ENCODE results near the gene CACNA1E.

CACNA1E gene

GRCh38 chr1:181791721-181792120, 308.4 kb downstream of the CACNA1E start:
- Histone ChIP-seq H3K36me3 (replicated peaks in 1 of 2; ENCODE audit: control insufficient read depth in 2 of 2, insufficient read depth in 2 of 2, low read length in 2 of 2) (no peaks in the 10 kb centered on the region), H3K9me3 (replicated peaks in 1 of 2; ENCODE audit: control insufficient read depth in 2 of 2, insufficient read depth in 1 of 2, low read depth in 1 of 2, low read length in 2 of 2) (no peaks in the 10 kb centered on the region), H3K4ac (ENCODE audit: low read length) (no peak overlapping the region), H2BK15ac (ENCODE audit: low read length) (no peak overlapping the region), H3K9ac (ENCODE audit: low read depth, low read length, poor library complexity) (no peak overlapping the region), H3K4me3 (ENCODE audit: low read length in 2 of 2) (no peak overlapping the region), H3K27ac (replicated peaks; ENCODE audit: low read length) (no peak overlapping the region), H2BK5ac (ENCODE audit: low read length) (no peak overlapping the region), H4K91ac (ENCODE audit: low read depth, low read length, poor library complexity) (no peak overlapping the region), H2BK120ac (ENCODE audit: low read depth, low read length) (no peak overlapping the region), H3K23ac (ENCODE audit: low read depth, low read length, poor library complexity) (no peak overlapping the region), H3K14ac (ENCODE audit: low read length) (no peak overlapping the region), H2AK5ac (ENCODE audit: low read depth, low read length) (no peak overlapping the region), H2BK12ac (ENCODE audit: low read length) (no peak overlapping the region), H2AFZ (ENCODE audit: low read length) (no peak overlapping the region), H3K27me3 (ENCODE audit: control insufficient read depth in 3 of 3, insufficient read depth in 3 of 3, low read depth in 1 of 3, low read length in 3 of 3) (no peaks in the 10 kb centered on the region), H3K4me1 (ENCODE audit: control insufficient read depth in 2 of 2, insufficient read depth in 1 of 2, low read depth in 1 of 2, low read length in 2 of 2) (peaks cover 0 to 3% of the 10 kb centered on the region in 2 donors), H4K8ac (ENCODE audit: low read depth, low read length) (no peak overlapping the region), H3K79me1 (ENCODE audit: low read depth, low read length) (no peaks in the 10 kb centered on the region), H3K4me2 (ENCODE audit: insufficient read depth, low read length, poor library complexity, severe bottlenecking) (no peak overlapping the region), H3K18ac (ENCODE audit: low read length) (no peak overlapping the region)
- WGBS, 2 donors (ENCODE audit: extremely low coverage in 2 of 2, insufficient read length in 2 of 2, insufficient replicate concordance in 1 of 2) = no CpG with 5 or more reads among the region's 6 CpGs
- no peak for DNase-seq (ENCODE audit: low spot score)

GRCh38 chr1:181793831-181794230, 310.5 kb downstream of the CACNA1E start:
- Histone ChIP-seq H3K4ac (ENCODE audit: low read length) (no peak overlapping the region), H3K4me3 (ENCODE audit: low read length in 2 of 2) (no peak overlapping the region), H3K4me2 (ENCODE audit: insufficient read depth, low read length, poor library complexity, severe bottlenecking) (no peak overlapping the region), H4K91ac (ENCODE audit: low read depth, low read length, poor library complexity) (no peak overlapping the region), H2BK12ac (ENCODE audit: low read length) (no peak overlapping the region), H2BK5ac (ENCODE audit: low read length) (no peak overlapping the region), H4K8ac (ENCODE audit: low read depth, low read length) (no peak overlapping the region), H3K79me1 (ENCODE audit: low read depth, low read length) (no peaks in the 10 kb centered on the region), H3K4me1 (ENCODE audit: control insufficient read depth in 2 of 2, insufficient read depth in 1 of 2, low read depth in 1 of 2, low read length in 2 of 2) (peaks cover 0 to 3% of the 10 kb centered on the region in 2 donors), H3K9me3 (replicated peaks in 1 of 2; ENCODE audit: control insufficient read depth in 2 of 2, insufficient read depth in 1 of 2, low read depth in 1 of 2, low read length in 2 of 2) (no peaks in the 10 kb centered on the region), H3K27ac (replicated peaks; ENCODE audit: low read length) (no peak overlapping the region), H3K27me3 (ENCODE audit: control insufficient read depth in 3 of 3, insufficient read depth in 3 of 3, low read depth in 1 of 3, low read length in 3 of 3) (no peaks in the 10 kb centered on the region), H2AFZ (ENCODE audit: low read length) (no peak overlapping the region), H3K18ac (ENCODE audit: low read length) (no peak overlapping the region), H2BK120ac (ENCODE audit: low read depth, low read length) (no peak overlapping the region), H3K23ac (ENCODE audit: low read depth, low read length, poor library complexity) (no peak overlapping the region), H3K36me3 (replicated peaks in 1 of 2; ENCODE audit: control insufficient read depth in 2 of 2, insufficient read depth in 2 of 2, low read length in 2 of 2) (no peaks in the 10 kb centered on the region), H3K14ac (ENCODE audit: low read length) (no peak overlapping the region), H2AK5ac (ENCODE audit: low read depth, low read length) (no peak overlapping the region), H3K9ac (ENCODE audit: low read depth, low read length, poor library complexity) (no peak overlapping the region), H2BK15ac (ENCODE audit: low read length) (no peak overlapping the region)
- no CpG with 5 or more reads among the region's 7 CpGs for WGBS, 2 donors (ENCODE audit: extremely low coverage in 2 of 2, insufficient read length in 2 of 2, insufficient replicate concordance in 1 of 2)
- DNase-seq (ENCODE audit: low spot score) = no peak

- H3K4me3 ChIP-seq (ENCODE audit: low read length in 2 of 2) = no peak overlapping the region
- H3K14ac ChIP-seq (ENCODE audit: low read length) = no peak overlapping the region
- H4K91ac ChIP-seq (ENCODE audit: low read depth, low read length, poor library complexity) = no peak overlapping the region
- H2BK12ac ChIP-seq (ENCODE audit: low read length) = no peak overlapping the region
- no peaks in the 10 kb centered on the region for H3K9me3 ChIP-seq (replicated peaks in 1 of 2; ENCODE audit: control insufficient read depth in 2 of 2, insufficient read depth in 1 of 2, low read depth in 1 of 2, low read length in 2 of 2)
- H3K79me1 ChIP-seq (ENCODE audit: low read depth, low read length) = no peaks in the 10 kb centered on the region
- H2BK120ac ChIP-seq (ENCODE audit: low read depth, low read length) = no peak overlapping the region
- no peak overlapping the region for H2AFZ ChIP-seq (ENCODE audit: low read length)
- no peak overlapping the region for H4K8ac ChIP-seq (ENCODE audit: low read depth, low read length)
- no peak for DNase-seq (ENCODE audit: low spot score)
- no peak overlapping the region for H2BK15ac ChIP-seq (ENCODE audit: low read length)
- no CpG with 5 or more reads among the region's 3 CpGs for WGBS, 2 donors (ENCODE audit: extremely low coverage in 2 of 2, insufficient read length in 2 of 2, insufficient replicate concordance in 1 of 2)
- no peaks in the 10 kb centered on the region for H3K27me3 ChIP-seq (ENCODE audit: control insufficient read depth in 3 of 3, insufficient read depth in 3 of 3, low read depth in 1 of 3, low read length in 3 of 3)
- H3K4me1 ChIP-seq (ENCODE audit: control insufficient read depth in 2 of 2, insufficient read depth in 1 of 2, low read depth in 1 of 2, low read length in 2 of 2) = peaks cover 0 to 3% of the 10 kb centered on the region in 2 donors
- no peak overlapping the region for H3K27ac ChIP-seq (replicated peaks; ENCODE audit: low read length)
- H3K4ac ChIP-seq (ENCODE audit: low read length) = no peak overlapping the region
- H3K23ac ChIP-seq (ENCODE audit: low read depth, low read length, poor library complexity) = no peak overlapping the region
- H3K4me2 ChIP-seq (ENCODE audit: insufficient read depth, low read length, poor library complexity, severe bottlenecking) = no peak overlapping the region
- H2BK5ac ChIP-seq (ENCODE audit: low read length) = no peak overlapping the region
- H3K18ac ChIP-seq (ENCODE audit: low read length) = no peak overlapping the region
- H3K36me3 ChIP-seq (replicated peaks in 1 of 2; ENCODE audit: control insufficient read depth in 2 of 2, insufficient read depth in 2 of 2, low read length in 2 of 2) = no peaks in the 10 kb centered on the region
- no peak overlapping the region for H3K9ac ChIP-seq (ENCODE audit: low read depth, low read length, poor library complexity)
- no peak overlapping the region for H2AK5ac ChIP-seq (ENCODE audit: low read depth, low read length)
Observed at GRCh38 chr1:181794332-181794731, 311.0 kb downstream of the CACNA1E start.

- no CpG with 5 or more reads among the region's 32 CpGs for WGBS, 2 donors (ENCODE audit: extremely low coverage in 2 of 2, insufficient read length in 2 of 2, insufficient replicate concordance in 1 of 2)
- Histone ChIP-seq H3K4me1 (ENCODE audit: control insufficient read depth in 2 of 2, insufficient read depth in 1 of 2, low read depth in 1 of 2, low read length in 2 of 2) (peaks cover 0 to 3% of the 10 kb centered on the region in 2 donors), H2BK5ac (ENCODE audit: low read length) (no peak overlapping the region), H3K9me3 (replicated peaks in 1 of 2; ENCODE audit: control insufficient read depth in 2 of 2, insufficient read depth in 1 of 2, low read depth in 1 of 2, low read length in 2 of 2) (no peaks in the 10 kb centered on the region), H3K27me3 (ENCODE audit: control insufficient read depth in 3 of 3, insufficient read depth in 3 of 3, low read depth in 1 of 3, low read length in 3 of 3) (no peaks in the 10 kb centered on the region), H2AK5ac (ENCODE audit: low read depth, low read length) (no peak overlapping the region), H4K8ac (ENCODE audit: low read depth, low read length) (no peak overlapping the region), H3K79me1 (ENCODE audit: low read depth, low read length) (no peaks in the 10 kb centered on the region), H3K4ac (ENCODE audit: low read length) (no peak overlapping the region), H3K9ac (ENCODE audit: low read depth, low read length, poor library complexity) (no peak overlapping the region), H3K18ac (ENCODE audit: low read length) (no peak overlapping the region), H3K4me2 (ENCODE audit: insufficient read depth, low read length, poor library complexity, severe bottlenecking) (no peak overlapping the region), H2BK12ac (ENCODE audit: low read length) (no peak overlapping the region), H2AFZ (ENCODE audit: low read length) (no peak overlapping the region), H3K27ac (replicated peaks; ENCODE audit: low read length) (no peak overlapping the region), H3K14ac (ENCODE audit: low read length) (no peak overlapping the region), H3K23ac (ENCODE audit: low read depth, low read length, poor library complexity) (peak overlapping the region; percentile 80), H2BK120ac (ENCODE audit: low read depth, low read length) (no peak overlapping the region), H3K4me3 (ENCODE audit: low read length in 2 of 2) (no peak overlapping the region), H4K91ac (ENCODE audit: low read depth, low read length, poor library complexity) (no peak overlapping the region), H3K36me3 (replicated peaks in 1 of 2; ENCODE audit: control insufficient read depth in 2 of 2, insufficient read depth in 2 of 2, low read length in 2 of 2) (no peaks in the 10 kb centered on the region), H2BK15ac (ENCODE audit: low read length) (no peak overlapping the region)
- no peak for DNase-seq (ENCODE audit: low spot score)
Observed at GRCh38 chr1:181798191-181798926, 315.0 kb downstream of the CACNA1E start.

Measured in neuronal stem cell (in vitro differentiated cells).